ENCODE results near the gene KLHDC4. TPM values are rescaled to one million over a fixed set of nuclear protein-coding genes. Genes with fewer than 3 reads are reported as not detected.

The KLHDC4 gene
- total RNA-seq, 2 experiments from 2014 or later = 147 to 233 TPM

GRCh38 chr16:87661561-87661960 lies 104.2 kb downstream of the KLHDC4 start:
- H2AFZ ChIP-seq (ENCODE audit: low read length) = no peak overlapping the region
- H3K4me1 ChIP-seq (ENCODE audit: insufficient read depth, low read length, poor library complexity, severe bottlenecking) = no peaks in the 10 kb centered on the region
- TF ChIP-seq EZH2phosphoT487 (IDR thresholded peaks at IDR 0.05; ENCODE audit: borderline replicate concordance, low read depth, low read length) (no peak), CTCF (conservative IDR thresholded peaks at IDR 0.05; ENCODE audit: low read length) (peak; percentile 40; the same call in 1 of the 2 replicates)
- POLR2A ChIA-PET = no interaction called here
- peak; percentile 55 for DNase-seq (ENCODE audit: low spot score)
- no peaks in the 10 kb centered on the region for H3K9me3 ChIP-seq (ENCODE audit: low read length)
- CTCF ChIA-PET (ENCODE audit: unreplicated experiment) = no interaction called here
- no peak overlapping the region for H3K4me3 ChIP-seq (ENCODE audit: low read depth, low read length, poor library complexity, severe bottlenecking)
- H3K79me2 ChIP-seq (ENCODE audit: insufficient read depth, low read depth, low read length) = no peaks in the 10 kb centered on the region
- H4K20me1 ChIP-seq (ENCODE audit: insufficient read depth, low read length) = no peaks in the 10 kb centered on the region
- no TSS peak for BruUV-seq (replicated peaks)
- H3K36me3 ChIP-seq (ENCODE audit: insufficient read depth, low read length) = no peaks in the 10 kb centered on the region
- intact Hi-C loops (cut with micrococcal nuclease; ENCODE audit: unreplicated experiment) = no loop called here
- no peak overlapping the region for H3K27ac ChIP-seq (ENCODE audit: low read depth, low read length, poor library complexity, severe bottlenecking)
- H3K4me2 ChIP-seq (ENCODE audit: low read length) = no peak overlapping the region
- no peaks in the 10 kb centered on the region for H3K9me2 ChIP-seq (ENCODE audit: insufficient read depth, low read length)

GRCh38 chr16:87658564-87659225 lies 107.1 kb downstream of the KLHDC4 start:
- peaks cover 5% of the 10 kb centered on the region for H3K4me1 ChIP-seq (ENCODE audit: insufficient read depth, low read length, poor library complexity, severe bottlenecking)
- H4K20me1 ChIP-seq (ENCODE audit: insufficient read depth, low read length) = no peaks in the 10 kb centered on the region
- H3K4me3 ChIP-seq (ENCODE audit: low read depth, low read length, poor library complexity, severe bottlenecking) = no peak overlapping the region
- intact Hi-C loops (cut with micrococcal nuclease; ENCODE audit: unreplicated experiment) = no loop called here
- CTCF ChIA-PET (ENCODE audit: unreplicated experiment) = no interaction called here
- TF ChIP-seq EZH2phosphoT487 (IDR thresholded peaks at IDR 0.05; ENCODE audit: borderline replicate concordance, low read depth, low read length) (no peak), CTCF (conservative IDR thresholded peaks at IDR 0.05; ENCODE audit: low read length) (no peak)
- H3K79me2 ChIP-seq (ENCODE audit: insufficient read depth, low read depth, low read length) = no peaks in the 10 kb centered on the region
- POLR2A ChIA-PET = no interaction called here
- H3K27ac ChIP-seq (ENCODE audit: low read depth, low read length, poor library complexity, severe bottlenecking) = no peak overlapping the region
- no peaks in the 10 kb centered on the region for H3K9me3 ChIP-seq (ENCODE audit: low read length)
- no TSS peak for BruUV-seq (replicated peaks)
- no peaks in the 10 kb centered on the region for H3K9me2 ChIP-seq (ENCODE audit: insufficient read depth, low read length)
- no peak overlapping the region for H3K4me2 ChIP-seq (ENCODE audit: low read length)
- H2AFZ ChIP-seq (ENCODE audit: low read length) = no peak overlapping the region
- no peaks in the 10 kb centered on the region for H3K36me3 ChIP-seq (ENCODE audit: insufficient read depth, low read length)
- no peak for DNase-seq (ENCODE audit: low spot score)

Other genes starting within 250 kb of the KLHDC4 start
- gene JPH3, start 163.5 kb downstream of the KLHDC4 start, total RNA-seq (2014; rRNA removed; shearing (Covaris generic)) = not detected in 2 replicates
- gene JPH3, start 163.5 kb downstream of the KLHDC4 start, total RNA-seq (2022) = not detected in 2 replicates
- gene SLC7A5, start 103.5 kb upstream of the KLHDC4 start, total RNA-seq (2014; rRNA removed; shearing (Covaris generic)) = 99.3 and 140 TPM in 2 replicates
- 258 and 283 TPM in 2 replicates for gene SLC7A5, start 103.5 kb upstream of the KLHDC4 start, total RNA-seq (2022)
- gene CA5A, start 170.5 kb upstream of the KLHDC4 start, total RNA-seq (2014; rRNA removed; shearing (Covaris generic)) = not detected in 2 replicates
- not detected in 2 replicates for gene CA5A, start 170.5 kb upstream of the KLHDC4 start, total RNA-seq (2022)
- gene BANP, start 185.4 kb upstream of the KLHDC4 start, total RNA-seq (2014; rRNA removed; shearing (Covaris generic)) = 37.1 and 39.6 TPM in 2 replicates
- gene BANP, start 185.4 kb upstream of the KLHDC4 start, total RNA-seq (2022) = 55.8 and 58.0 TPM in 2 replicates

Measured in OCI-LY7 (cell line).